Cardiac septum (tissue), 1 donor: ENCODE results near the gene SNU13. TPM values are rescaled to one million over a fixed set of nuclear protein-coding genes. Genes with fewer than 3 reads are reported as not detected.
"Not testable (repeated sequence)": the region's sequence is repeated elsewhere in the genome, so short reads cannot be mapped to it uniquely, and the experiment has no call there.

ENCODE experiments used
- DNase-seq: peaks from one replicate; pipeline ENCODE4 v3.0.0-alpha.2; 2020; ENCODE audit warnings: low spot score
- intact Hi-C: fragments of 100-400 bp; cut with DNase I; formaldehyde crosslinking; loops from one replicate; pipeline ENCODE4 v1.14.0; 2022
- long read RNA-seq: library from polyadenylated mRNA; unstranded; transcript quantifications from one replicate; pipeline ENCODE4 v2.0.0, GENCODE V29; 2021
- total RNA-seq: library from RNA; stranded (reverse); fragmentation: NEBNext Ultra II Directional; extraction: Animal tissue kit (Norgen Biotek cat#: 25700); gene quantifications from one replicate; pipeline ENCODE4 v1.2.1, GENCODE V29; 2021
- donor health status: DM: no; HTN: no; CAD: no.

SNU13 gene
- 149 TPM for total RNA-seq
- long read RNA-seq, transcript SNU13-201 (3 exons, 877 nt) = minor isoform, 64 of 159 reads
- long read RNA-seq, transcript SNU13-202 (3 exons, 1,503 nt) = major isoform, 85 of 159 reads
- long read RNA-seq, partial matches to known transcripts = 1 of 159 reads
- long read RNA-seq, other reads (novel, unspliced or antisense) = 7 of 159 reads

DNA sequence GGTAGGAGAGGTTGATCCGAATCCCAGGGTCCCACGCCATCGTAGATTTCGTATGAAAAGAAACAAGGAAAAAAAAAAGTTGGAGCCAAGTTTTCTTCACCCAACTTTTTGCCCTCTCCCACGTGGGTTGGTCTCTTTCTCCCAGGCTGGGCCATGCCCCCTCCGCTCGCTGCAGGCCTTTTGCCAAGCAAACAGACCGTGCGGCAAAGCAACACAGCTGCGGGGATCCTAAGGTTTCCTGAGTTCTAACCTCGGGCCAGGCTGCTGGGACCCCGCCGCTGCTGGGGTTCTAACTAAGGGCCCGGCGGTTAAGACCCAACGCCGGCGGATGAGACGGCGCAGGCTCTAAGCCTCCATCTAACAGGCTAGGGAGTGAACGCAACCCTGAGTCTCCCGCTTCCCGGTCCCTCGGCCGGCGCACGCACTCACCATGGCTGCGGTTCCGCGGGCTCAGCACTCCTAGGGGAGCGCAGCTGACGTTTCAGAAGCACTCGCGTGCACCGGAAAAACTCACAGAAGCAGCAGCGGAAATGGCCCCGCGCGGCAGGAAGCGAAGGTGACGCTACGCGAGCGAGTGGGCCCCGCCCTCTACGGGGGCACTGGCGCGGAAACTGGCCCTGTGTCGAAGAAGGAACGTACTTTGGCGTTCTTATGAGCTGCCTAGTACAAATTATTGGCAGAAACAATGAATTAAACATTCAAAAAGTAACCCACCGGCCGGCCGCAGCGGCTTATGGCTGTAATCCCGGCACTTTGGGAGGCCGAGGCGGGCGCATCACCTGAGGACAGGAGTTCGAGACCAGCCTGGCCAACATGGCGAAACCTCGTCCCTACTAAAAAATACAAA, at the start of gene SNU13:
SNU13 (minus strand) TSS at position 503 of the 847 bp plus-strand sequence; CDS start at position 432, 71 bp downstream.
- DNase-seq = peak; percentile 96
- intact Hi-C loops = loop anchor here (10.0 kb wide), 1 partner anchor 386 kb away; the partner anchor contains the start of genes NAGA, PHETA2 and SMDT1

DNA sequence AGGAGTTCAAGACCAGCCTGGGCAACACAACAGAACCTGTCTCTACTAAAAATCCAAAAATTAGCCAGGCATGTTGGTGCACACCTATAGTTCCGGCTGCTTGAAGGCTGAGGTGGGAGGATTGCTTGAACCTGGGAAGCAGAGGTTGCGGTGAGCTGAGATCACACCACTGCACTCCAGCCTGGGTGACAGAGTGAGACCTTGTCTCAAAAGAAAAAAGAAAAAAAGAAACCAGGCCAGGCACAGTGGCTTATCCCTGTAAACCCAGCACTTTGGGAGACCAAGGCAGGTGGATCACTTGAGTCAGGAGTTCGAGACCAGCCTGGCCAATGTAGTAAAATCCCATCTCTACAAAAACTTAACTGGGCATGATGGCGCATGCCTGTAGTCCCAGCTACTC, 44.6 kb upstream of the SNU13 start:
- DNase-seq, intact Hi-C loops: not testable (repeated sequence)

DNA sequence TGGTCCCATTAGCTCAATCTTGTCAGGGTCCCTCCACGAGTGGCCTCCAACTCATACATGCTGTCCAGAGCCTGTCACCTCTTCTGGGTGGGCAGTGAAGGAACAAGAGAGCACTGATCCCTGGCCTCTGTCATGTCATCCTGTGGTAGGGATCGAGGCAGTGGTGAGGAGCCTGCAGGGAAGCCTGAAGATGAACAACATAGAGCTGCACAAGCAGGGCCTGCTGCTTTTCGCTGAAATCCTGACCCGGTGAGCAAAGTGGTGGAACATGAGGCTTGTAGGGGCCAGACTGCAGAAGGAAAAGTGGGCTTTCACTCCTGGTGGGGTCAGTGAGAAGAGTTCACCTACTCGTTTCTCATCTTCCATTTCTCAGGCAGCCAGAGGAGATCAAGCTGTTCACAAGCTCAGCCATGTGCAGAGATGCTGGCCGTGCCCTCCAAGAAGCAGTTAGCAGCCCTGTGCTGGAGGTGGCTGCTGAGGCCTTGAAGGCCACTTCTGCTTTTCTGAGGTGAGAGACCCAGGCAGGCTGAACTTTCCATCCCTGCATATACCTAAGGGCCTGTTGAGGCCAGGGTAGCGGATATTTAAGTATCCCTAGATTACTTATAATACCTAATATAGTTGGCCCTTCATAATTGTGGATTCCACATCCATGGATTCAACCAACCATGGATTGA, 43.6 kb upstream of the SNU13 start:
- intact Hi-C loops = no loop called here
- DNase-seq = no peak

DNA sequence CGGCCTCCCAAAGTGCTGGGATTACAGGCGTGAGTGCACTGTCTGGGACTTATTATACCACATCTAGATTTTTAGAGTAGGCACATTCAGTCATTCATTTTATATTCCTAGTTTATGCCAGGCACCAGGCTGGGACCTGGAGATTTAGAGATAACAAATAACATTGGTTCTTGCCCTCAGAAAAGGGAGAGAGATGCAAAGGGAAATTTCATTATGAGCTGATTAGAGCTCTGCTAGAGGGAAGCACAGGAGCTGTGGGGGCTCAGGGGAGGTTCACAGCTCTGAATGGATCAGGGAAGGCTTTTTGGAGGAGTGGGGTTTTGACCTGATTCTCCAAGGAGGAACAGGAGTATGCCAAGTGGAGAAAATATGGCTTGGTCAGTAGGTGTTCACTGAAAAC, 42.9 kb upstream of the SNU13 start:
- intact Hi-C loops = no loop called here

DNA sequence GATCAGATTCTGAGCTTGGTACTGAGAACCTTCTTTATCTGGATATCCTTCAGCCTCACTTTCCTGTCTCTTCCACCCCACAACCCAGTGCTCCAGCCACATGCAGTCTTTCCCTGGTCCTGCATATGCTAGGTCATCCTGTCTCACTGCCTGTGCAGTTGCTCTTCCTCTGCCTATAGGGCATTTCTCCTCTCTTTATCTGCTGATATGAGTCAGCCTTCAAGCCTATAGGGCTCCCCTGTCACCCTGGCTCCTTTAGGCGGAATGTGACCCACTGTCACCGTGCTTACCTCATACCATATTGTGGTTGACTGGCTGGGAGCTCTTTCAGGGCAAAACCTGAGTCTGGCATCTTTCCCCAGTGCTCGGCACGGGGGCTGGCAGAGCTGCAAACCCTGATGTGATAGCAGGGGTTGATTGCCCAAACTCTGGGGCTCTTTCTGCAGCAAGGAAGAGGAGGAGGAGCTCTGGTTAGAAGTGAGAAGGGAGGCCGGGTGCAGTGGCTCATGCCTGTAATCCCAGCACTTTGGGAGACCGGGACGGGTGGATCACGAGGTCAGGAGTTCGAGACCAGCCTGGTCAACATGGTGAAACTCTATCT, 36.9 kb upstream of the SNU13 start:
- no peak for DNase-seq
- intact Hi-C loops = no loop called here

More for the DNA sequence above, 42.9 kb upstream of the SNU13 start:
- DNase-seq = no peak

DNA sequence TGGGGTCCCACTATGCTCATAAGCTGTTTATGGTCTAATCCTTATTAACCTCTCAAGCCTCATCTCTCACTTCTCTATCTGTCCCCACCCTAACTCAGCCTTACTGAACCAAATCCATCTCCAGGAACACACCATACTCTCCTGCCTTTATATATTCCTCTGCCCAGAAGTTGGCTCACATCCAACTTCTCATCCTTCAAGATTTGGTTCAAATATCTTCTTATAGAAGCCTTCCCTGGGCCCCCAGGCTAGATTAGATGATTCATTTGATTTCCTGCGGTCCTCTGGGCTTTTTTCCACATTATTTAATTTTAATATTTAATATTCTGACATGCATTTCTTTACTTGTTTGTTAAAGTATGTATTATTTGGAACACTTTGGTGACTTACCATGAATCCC, 33.8 kb upstream of the SNU13 start:
- intact Hi-C loops = no loop called here
- no peak for DNase-seq

DNA sequence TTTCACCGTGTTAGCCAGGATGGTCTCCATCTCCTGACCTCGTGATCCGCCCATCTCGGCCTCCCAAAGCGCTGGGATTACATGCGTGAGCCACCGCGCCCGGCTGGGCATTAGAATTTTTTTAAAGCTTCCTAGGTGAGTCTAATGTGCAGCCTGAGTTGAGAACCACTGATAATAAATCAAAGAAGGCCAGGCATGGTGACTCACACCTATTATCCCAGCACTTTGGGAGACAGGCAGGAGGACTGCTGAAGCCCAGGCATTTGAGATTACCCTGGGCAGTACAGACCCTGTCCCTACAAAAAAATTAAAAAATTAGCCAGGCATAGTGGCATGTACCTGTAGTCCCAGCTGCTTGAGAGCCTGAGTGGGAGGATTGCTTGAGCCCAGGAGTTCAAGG, 24.3 kb upstream of the SNU13 start:
- intact Hi-C loops = no loop called here
- DNase-seq = no peak

DNA sequence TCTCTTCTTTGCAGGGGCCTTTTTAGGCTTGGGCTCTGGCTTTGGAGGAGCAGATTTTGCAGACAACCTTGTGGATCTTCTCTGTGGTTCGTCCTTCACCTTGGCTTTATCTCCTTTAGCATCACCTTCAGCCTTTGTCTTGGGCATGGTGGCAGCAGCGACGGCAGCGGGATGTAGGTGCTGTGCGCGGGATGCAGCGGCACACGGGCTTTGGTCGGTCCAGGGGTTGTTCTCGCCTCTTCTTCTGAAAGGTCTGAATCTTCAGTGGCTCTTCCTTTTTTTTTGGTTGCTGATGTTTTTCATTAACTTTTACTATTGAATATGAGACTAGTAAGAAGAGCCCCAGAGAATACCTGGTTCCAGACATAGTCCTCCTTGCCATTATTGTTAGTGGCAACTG, 20.7 kb upstream of the SNU13 start:
- no peak for DNase-seq
- intact Hi-C loops = no loop called here

DNA sequence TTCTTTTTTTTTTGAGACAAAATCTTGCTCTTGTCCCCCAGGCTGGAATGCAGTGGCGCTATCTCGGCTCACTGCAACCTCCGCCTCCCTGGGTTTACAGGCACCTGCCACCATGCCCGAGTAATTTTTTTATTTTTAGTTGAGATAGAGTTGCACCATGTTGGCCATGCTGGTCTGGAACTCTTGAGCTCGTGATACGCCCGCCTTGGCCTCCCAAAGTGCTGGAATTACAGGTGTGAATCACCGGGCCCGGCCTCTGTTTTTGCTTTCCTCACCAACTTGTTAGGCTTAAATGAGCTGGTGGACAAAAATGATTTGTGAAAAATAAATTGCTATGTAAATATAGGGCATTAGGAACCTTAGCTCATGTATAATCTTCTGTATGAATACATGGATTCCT, 14.1 kb upstream of the SNU13 start:
- no peak for DNase-seq
- intact Hi-C loops = no loop called here

DNA sequence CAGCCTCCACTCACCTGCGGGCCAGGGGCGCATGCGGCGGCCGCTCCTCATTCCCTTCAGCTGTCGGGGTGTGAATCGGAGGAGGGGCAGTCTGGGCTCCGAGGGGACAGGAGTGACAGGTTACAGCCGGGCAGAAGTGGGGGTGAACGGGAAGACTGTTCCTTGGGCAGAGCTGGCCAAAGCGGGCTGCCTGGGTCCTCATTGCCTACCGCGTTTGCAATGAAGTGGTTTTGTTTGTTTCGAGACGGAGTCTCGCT, 11.4 kb upstream of the SNU13 start:
- DNase-seq = no peak
- intact Hi-C loops = no loop called here

DNA sequence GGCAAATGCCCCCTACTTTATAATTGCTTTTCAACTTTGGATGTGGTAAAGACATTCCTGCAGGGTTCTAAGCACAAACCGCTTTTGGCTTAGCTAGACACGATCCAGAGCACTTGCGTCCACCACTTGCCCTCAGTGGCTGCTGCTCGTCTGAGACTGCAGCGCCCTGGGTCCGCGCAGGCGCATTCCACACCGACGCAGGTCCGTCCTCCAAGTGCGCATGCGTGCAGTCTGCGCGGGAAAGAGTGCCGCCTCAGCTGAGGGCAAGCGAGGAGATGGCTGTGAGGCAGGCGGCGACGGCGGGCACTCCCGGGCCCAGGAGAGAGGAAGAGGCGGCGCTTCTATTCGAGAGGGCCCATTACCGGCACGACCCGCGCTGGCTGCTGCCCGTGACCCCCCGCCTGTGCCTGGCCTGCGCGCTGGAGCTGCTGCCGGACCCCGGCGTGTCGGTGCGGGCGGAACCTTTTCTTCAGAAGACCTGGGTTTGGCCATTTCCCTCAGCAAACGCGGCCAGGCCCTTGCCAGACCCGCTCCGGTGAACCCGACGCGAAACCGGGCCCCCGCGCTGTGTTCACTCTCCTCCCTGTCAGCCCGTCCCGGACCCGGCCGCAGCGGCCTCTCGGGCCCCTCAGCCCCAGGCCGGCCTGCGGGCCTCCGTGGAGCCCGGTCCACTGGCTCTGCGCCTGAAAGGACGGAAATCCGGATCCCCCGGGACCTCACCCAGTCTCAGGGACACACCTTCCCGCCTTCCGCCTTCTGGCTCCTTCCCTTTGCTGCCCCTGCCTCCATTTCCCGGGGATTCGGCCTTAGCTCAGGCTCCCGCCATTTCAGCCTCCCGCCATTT, 10.8 kb upstream of the SNU13 start, which contains the start of gene MEI1:
MEI1 (plus strand) TSS at position 240 of the 844 bp plus-strand sequence; CDS start at position 276, 36 bp downstream.
- intact Hi-C loops = no loop called here
- DNase-seq = peak; percentile 90

DNA sequence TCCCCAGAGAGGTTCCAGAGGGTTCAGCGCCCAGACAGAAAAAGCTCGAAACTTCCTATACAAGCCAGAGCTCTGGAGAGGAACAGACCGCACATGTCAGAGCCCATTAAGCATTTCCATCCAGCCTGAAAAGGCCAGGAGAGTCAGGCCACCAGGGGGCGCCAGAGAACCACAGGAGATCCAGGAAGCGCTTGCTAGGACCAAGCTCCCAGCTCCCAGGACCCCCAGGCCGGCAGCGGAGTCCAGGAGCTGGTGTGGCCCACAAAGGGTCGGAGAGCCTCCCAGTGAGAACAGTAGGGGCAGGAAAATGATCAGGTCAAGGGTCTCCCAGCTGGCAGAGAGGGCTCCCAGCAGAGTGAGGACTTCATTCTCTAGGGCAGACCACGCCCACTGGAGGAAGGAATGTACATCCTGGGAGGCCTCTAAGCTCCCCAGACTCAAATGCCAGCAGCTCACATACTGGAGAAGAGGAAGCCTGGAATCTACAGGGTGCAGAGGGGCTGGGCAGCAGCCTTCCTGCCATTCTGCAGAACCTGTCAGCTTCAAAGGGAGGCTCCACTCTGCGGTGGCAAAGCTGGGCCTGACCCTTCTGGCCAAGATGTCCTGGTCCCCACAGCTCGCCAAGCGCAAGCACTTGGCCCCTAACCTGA, 8.6 kb upstream of the SNU13 start:
- peak; percentile 92 for DNase-seq
- intact Hi-C loops = loop anchor here (1.0 to 2.0 kb wide), 2 partner anchors 30 to 244 kb away; no protein-coding TSS in a partner anchor

DNA sequence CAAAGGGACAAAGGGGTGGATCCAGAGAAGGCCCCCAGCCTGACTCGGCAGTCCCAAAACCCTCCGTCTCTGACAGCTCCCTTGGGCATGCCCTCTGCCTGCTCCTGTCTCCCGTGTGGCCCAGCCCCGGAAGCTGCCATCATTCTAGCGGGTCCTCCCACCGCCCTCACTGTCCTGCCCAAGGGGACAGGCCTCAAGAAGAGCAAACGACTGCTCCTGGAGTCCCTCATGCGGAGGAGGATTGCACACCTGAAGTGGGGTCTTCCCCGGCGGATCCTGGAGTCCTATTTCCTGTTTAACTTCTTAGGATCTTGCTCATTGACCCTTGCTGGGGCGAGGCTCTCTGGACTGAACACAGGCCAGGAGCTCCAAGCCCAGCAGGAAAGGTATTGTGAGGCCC, 8.0 kb upstream of the SNU13 start:
- intact Hi-C loops = loop anchor here (1.0 to 2.0 kb wide), 2 partner anchors 30 to 245 kb away; no protein-coding TSS in a partner anchor
- DNase-seq = no peak

DNA sequence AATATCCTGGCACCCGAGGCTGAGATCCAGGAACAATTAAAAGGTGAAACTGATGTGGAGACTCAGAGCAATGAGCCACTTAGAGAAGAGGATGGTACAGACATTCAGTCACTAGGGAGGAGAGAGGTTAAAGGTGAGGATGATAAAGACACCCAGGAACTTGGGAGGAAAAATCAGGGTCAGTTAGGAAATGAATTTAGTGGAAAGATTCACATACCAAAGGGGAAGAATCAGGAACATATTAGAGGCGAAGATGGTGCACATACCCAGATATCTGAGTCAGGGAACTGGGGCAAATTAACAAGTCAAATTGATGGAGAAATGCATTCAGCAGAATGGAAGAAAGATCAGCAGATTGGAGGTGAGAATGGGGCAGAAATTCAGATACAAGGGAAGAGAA, 6.5 kb upstream of the SNU13 start:
- intact Hi-C loops = no loop called here
- DNase-seq = no peak

DNA sequence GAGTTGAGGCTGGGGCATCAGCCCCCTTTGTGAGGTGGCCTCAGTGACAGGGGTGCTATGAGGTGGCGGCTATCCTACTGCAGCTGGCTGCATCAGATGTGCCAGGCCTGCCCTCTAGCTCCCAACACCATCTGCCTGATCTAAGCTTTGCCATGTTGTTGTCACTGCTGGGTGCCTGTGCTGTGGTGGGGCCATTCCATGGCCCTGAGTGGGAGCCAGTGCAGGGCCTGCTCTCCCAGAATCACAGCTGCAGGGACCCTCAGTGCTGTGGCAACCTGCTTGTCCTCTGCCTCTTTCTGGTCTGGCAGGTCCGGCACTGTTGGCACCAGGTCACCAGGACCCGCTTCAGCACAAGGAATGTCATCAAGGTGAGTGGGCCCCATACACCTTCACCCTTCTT, 1.8 kb upstream of the SNU13 start:
- intact Hi-C loops = no loop called here
- DNase-seq = no peak

DNA sequence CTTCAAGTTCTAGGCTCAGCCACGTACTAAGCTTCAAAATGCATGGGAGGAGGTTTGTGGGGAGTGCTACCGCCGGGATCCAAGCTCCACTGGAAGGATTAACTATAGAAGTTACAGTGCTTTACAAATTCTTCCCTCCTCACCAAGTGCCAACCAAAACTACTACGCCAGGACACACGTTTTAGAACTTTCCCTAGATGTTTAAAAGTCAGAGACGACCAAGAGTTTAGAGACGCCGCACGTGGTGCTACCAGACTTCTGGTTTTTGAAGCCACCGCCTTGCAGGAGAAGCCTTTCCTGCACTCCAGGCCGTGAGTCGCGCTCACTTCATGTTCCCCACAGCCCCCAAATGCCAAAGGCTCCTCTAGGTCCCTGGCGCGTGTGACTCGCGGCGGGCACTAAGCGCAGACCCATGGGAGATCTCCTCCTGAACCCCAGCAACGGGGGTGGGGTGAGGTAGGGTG, 734 bp downstream of the SNU13 start:
- DNase-seq = no peak
- intact Hi-C loops = loop anchor here (10.0 kb wide), 1 partner anchor 387 kb away; the partner anchor contains the start of genes NAGA, PHETA2 and SMDT1

DNA sequence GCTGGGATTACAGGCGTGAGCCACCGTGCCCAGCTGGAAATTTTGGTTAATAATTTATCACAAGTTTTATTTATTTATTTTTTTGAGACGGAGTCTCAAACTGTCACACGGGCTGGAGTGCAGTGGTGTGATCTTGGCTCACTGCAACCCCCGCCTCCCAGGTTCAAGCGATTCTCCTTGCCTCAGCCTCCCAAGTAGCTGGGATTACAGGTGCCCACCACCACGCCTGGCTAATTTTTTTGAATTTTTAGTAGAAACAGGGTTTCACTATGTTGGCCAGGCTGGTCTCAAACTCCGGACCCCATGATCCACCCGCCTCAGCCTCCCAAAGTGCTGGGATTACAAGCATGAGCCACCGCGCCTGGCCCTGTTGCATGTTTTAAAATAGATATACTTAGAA, 1.8 kb downstream of the SNU13 start:
- intact Hi-C loops = loop anchor here (10.0 kb wide), 1 partner anchor 388 kb away; the partner anchor contains the start of genes NAGA, PHETA2 and SMDT1

DNA sequence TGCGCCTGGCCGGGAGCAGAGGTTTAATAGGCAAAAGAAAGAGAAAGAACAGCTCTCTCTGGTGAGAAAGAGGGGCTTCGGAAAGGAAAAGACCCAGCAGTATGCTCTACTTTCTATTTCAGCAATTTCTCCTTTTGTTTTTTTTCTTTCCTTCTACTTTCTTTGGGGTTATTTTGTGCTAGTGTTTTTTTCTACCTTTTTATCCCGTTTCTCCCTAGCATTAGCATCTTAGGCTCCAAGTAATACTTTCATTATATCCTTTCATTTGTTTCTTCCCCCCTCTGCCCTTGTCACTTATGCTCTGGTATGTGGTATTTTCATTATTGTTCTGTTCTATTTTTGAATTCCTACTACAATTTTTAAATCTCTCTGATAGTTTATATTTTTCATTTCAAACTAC, 4.5 kb downstream of the SNU13 start:
- intact Hi-C loops = loop anchor here (10.0 kb wide), 1 partner anchor 391 kb away; the partner anchor contains the start of genes NAGA, PHETA2 and SMDT1
- DNase-seq = no peak

More for the DNA sequence above, 1.8 kb downstream of the SNU13 start:
- not testable (repeated sequence) for DNase-seq
